GM18499 (cell line): ENCODE results near the gene PRKCE.

Experiments used
- ATAC-seq: cut with Tn5 transposase; IDR thresholded peaks from one replicate; pipeline ENCODE4 v1.9.1; 2021; ENCODE audit warnings: moderate number of reproducible peaks; ENCODE audit not compliant: insufficient read depth, unreplicated experiment

PRKCE gene

DNA sequence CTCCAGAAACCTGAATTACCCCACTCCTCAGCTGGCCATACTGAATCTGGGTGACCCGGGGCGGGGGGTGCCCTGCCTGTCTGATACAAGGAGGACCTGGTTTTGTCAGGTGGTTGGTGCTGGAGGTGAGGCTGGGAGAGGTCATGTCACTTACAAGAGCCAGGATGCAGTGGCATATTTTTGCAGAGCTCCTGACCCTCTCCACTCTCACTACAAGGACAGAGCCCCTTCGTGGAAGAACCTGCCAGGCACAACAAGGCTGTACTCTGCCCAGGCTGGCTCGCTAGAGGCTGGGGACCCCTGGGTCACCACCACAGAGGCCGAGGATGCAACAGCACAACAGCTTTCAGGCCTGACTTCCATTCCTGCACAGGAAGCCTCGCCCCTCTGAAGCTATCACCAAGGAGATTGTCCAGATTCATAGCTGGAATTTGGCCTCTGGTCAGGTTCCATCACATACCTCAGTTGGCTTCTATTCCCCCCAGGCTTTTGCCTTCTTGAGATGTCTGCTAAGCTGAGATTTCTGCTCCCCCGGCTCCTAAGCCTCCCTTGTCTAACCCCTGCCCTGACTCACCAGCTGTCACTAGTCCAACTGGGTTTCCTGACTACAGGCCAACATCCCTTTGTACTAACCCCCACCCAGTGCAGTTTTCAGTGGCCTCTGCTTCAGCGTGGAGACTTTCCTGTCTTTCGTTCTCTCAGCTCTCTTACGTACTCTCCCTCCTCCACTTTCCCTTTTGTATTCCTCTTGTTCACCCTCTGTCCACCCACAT lies 513.2 kb downstream of the PRKCE start:
- no peak for ATAC-seq

DNA sequence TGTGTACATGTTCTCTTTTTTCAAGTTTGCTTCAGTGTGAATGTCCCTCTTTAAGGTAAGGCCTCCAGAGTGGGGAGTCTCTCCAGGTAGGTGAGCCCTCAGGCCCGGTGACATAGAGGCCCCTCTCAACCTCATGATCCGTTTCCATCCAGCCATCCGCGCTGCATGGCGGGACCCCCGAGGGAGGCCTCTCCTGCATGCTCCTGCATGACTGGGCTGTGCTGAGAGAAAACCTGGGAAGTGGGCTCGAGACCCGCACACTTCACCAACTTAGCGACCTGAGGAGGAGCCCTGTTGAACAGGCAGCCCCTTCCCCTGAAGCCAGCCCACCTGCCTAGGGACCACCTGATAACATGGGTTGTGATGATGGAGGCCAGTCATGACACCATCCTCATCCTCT lies 514.4 kb downstream of the PRKCE start:
- no peak for ATAC-seq

DNA sequence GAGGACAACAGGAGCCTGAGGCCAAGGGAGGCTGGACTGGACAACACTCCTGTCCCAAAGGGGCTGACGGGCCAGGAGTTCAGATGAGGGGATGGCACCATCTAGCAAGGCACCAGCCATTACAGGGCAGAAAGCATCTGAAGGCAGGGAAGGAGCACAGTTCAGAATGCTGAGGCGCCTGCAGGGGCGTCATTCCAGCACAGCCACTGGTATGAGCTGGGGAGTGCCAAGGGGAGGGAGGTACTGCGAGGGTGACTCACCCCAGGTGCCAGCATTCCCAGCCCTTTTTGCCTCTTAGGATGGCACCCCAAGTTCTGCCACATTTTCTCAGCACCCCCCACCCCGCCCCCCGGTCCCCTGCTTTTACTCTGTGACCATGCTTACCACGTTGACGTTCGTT lies 515.9 kb downstream of the PRKCE start:
- no peak for ATAC-seq

DNA sequence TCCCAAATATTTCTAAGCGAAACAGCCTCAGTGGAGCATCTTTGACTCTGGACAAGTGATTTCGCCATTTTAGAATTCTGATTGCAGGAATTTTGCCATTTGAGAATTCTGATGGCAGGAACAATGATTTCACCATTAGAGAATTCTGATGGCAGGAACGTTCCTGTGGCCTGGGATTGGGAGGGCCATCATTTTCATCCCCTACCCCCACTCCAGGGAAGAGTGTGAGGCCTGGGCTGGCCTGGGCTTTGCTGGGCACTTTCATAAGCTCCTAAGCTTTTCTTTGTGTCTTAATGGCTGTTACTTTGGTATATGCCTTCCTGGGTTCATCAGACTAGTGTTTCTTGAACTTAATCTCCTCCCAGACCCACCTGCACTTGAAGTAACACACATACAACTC lies 516.4 kb downstream of the PRKCE start:
- no peak for ATAC-seq

DNA sequence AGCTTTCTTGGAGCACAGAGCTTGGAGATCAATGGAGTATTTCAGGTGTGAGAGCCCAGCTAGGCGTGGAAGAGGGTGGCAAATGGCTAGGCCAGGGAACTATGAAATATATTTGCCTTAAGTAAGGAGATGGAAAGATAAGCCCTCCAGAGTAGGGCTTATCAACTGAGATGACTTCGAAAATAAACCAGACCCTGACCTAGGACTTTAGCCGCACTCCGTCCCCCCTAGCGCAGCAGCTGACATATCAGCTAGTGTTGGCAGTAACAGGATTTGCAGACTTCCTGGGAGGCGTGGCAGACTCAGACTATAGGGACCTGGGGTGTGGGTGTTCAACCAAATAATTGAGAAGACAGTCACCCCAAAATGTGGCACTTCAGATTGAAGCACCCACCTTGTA lies 518.0 kb downstream of the PRKCE start:
- ATAC-seq, result no peak

DNA sequence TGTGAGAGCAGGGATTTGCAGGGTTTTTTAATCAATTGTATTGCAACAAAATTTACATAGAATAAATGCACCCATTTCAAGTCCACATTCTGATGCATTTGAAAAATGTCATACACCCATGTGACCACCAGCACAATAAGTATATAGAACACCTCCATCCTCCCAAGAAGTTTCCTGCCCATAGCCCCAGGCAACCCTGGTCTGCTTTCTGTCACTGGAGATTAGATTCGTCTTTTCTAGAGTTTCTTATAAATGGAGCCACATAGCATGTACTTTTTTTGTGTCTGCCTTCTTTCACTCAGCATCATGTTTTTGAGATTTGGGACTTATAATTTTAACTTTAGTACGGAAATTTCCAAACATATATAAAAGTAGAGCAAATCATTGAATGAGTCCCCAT lies 518.6 kb downstream of the PRKCE start:
- ATAC-seq, result no peak

DNA sequence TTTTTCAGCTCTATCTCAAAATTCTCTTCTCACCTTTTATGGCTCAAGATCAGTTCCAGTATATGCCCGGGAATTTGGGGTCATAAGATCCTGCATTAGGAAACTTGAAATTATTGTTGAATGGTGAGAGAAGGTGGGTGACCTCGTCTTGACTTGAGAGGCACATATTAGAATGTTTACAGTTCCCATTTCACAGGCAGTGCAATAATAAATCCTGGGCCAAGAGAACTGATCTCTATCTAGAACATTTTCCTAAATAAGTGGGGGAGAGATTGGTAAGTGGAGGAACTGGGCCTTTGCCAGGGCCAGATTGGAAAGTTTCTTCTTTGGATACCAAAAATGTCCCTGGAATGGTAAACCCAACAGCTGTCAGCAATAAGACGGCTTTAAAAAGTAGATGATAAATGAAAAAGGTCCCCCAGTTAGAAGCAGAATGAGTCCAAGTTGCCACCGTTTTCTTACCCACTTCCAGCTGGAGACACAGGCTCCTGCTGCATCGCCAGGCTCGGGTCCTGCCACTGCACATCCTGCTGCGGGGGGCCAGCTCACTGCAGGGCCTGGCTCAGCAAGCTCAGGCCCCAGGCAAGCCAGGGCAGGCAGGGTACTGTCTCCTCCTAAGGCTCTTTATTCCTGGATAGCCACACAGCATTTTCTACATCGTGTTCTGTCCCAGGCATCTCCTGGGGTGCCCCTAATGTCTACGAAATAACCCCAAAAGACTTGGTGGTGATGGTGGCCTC lies 519.3 kb downstream of the PRKCE start:
- no peak for ATAC-seq

DNA sequence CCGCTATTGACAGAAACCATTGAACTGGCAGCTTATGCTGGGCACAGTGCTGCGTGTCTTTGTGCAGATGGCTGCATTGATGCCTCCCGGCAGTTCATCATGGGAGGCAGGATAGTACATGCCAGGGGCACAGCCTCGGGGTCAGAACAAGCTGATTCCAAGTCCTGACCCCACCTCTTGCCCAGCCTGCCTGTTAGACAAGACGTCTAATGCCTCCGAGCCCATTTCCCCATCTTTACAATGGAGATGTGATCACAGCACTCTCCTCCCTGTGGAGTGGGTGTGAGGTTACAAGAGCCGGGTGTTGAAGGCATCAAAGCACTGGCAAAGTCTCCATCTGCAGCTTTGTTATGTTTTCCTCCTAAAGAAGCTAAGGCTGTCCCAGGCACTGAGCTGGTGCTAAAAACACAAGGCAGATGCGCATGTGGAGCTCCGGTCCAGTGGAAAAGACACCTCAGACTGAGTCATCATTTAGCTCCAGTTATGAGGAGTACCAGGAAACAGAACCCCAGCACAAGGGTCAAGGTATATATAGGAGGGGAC lies 520.0 kb downstream of the PRKCE start:
- ATAC-seq, result no peak

DNA sequence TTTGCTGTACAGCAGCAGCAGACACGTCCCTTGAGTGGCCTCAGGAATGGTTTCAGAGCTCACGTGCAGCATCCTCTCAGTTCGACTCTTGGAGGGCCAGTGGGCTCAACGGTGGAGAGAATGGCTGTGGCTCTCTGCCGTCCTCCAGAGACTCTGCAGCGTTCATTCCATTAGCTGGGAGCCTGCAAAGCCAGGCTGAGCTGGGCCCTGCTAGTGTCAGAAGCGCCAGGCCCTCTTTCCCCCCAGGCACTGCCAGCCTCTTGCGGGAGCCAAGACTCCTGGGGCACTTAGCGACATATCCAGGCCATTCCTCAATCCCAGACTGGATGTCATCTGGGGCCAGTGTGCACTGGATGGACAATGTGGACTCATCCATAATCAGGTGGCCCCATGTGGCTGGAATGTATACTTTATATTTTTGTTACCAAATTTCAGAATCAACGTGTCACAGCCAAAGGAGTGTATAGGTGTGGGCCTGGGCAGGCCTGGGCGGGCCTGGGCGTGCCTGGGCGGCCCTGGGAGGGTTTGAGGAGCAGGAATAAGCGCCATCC lies 520.6 kb downstream of the PRKCE start:
- no peak for ATAC-seq

DNA sequence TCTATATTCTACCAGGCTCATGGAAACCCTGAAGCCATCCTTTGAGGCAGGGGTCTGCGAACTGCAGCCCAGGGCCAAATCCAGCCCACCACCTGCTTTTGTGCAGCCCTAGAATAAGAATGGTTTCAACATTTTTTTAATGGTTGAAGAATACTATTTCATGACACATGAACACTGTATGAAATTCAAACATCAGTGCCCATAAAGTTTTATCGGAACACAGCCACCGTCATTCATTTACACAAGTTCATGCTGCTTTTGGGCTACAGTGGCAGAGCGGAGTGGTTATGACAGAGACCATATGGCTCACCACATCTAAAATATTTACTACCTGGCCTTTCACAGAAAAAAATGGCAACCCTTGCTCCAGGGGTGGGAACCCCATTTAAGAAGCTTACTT lies 521.6 kb downstream of the PRKCE start:
- ATAC-seq, result no peak

DNA sequence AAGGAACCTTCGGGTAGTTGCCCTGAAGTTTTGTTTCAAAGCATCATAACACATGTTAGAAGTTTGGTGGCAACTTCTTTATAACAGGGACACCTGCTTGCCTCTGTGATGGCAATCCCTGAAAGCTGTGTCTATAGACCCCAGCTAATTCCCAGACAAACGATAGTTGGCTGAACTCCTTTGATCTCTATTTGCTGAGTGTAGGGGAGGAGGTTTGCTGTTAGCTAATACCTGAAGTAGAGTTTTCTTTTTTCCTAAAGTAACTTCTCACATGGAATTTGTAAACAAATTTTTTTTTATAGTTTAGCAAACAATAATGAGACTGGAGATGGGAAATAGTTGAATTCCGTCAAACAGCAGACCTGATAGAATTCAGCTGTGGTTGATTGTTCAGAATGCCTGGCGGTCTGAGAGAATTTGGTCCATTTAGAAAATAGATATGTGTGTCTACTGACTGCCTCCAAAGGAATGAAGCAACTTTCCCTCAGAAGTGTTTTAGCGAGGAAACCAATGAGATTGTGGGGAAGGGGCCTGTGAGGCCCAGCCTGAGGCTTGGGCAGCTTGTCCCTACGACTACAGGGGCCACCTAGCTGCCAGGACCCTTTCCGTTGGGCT lies 522.3 kb downstream of the PRKCE start:
- no peak for ATAC-seq

DNA sequence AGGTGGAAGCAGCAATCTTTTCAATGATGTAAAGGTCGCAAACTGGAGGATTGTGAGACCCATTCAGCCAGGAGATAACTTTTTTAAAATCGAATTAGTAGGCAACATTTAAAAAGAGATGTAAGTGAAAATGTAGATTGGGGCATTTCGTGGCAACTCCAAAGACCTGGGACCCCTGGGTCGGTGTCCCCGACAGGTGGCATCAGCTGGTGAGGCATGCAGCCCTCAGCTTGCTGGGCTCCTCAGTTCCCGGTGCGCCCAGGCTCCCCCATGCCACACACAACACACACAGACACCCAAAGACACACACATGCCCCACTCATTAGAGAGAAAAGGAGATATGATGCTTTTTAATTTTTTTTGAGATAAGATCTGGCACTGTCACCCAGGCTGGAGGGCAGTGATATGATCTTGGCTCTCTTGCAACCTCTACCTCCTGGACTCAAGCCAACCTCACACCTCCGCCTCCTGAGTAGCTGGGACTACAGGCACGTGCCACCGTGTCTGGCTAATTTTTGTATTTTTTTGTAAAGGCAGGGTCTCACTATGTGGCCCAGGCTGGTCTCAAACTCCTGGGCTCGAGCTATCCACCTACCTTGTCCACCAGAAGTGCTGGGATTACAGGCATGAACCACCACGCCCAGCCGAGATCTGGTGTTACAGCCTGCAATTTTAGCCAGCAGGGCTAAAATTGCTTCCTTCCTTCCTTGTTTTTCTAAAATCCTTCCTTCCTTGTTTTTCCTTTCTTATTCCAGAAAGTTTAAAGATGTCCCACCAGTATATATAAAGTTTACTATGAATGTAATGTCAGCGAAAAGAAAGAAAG lies 523.1 kb downstream of the PRKCE start:
- no peak for ATAC-seq

DNA sequence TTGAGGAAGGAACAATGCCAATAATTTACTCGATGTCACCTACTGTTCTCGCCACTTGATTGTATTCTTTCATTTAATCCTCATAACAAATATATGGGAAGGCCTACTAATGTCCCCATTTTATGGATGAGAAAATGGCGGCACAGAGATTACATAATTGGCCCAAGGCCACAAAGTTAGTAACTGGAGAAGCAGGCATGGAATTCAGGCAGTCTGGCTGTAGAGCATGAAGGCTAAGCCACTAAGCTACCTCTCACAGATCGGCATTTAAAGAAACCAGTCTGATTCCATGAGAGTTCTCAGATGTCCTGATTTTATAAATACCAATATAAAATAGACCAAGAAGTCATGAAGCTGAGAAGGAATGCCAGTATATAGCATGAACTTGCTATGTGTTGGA lies 523.9 kb downstream of the PRKCE start:
- ATAC-seq, result no peak

DNA sequence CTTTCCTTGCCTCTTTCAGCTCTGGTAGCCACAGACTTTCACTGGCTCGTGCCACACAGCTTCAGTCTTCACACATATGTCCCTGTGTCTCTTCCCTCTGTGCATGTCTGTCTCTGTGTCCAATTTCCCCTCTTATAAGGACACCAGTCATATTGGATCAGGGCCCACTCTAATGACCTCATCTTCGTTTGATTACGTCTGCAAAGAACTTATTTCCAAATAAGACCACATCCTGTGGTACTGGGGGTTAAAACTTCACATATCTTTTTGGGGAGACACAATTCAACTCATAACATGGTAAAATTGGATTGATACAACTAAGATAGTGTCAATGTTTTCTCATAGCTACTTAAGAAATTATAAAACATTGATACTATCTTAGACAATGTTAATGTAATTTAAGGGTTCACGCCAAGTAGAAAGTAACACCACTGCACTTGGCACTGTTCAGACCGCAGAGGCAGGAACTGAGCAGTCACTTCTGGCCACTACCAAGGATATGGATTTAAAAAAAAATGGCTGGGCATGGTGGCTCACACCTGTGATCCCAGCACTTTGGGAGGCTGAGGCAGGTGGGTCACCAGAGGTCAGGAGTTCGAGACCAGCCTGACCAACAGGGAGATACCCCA lies 526.1 kb downstream of the PRKCE start:
- ATAC-seq, result no peak

DNA sequence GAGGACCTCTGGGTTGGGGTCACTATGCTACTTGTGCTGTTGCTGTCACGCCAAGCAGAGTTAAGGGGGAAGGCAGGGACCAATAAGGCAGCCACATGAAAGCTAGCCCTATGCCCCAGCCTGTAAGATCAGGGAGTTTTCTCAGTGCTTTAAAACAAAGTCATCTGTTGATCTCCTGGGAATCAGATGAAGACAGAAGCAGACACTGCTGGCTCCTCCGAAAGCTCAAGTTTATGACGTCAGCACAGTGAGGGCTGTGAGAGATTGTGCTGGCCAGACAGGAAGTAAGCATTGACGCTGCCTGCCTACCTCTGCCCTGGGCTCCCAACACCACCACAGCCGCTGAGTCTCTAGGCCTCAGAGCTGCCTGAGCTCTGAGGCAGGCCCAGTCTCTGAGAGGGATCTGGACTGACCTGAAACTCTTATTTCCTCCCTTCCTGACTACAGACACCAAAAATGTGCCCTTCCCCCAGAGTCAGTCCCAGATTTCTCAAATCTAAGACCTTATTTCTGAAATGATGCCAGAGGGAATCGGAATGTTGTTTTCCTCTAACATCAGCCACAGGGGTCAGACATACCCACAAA lies 527.7 kb downstream of the PRKCE start:
- no peak for ATAC-seq

DNA sequence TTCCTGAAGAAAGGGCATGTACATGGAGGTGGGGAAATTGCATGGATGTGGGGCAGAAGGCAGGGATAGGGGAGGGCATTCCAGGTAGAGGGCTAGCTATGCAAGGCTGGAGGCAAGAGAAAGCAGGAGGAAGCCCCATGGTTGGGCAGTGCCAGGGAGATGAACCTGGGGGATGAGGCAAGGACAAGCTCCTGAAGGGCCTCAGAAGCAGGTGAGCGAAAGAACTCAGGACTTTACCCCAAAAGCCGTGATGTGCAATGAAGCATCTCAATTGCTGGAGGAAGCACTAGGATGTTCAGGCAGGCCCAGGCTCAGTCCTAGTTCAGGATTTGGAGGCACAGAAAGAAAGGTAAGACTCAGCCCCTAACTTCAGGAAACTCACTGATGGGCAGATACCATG lies 528.7 kb downstream of the PRKCE start:
- no peak for ATAC-seq

DNA sequence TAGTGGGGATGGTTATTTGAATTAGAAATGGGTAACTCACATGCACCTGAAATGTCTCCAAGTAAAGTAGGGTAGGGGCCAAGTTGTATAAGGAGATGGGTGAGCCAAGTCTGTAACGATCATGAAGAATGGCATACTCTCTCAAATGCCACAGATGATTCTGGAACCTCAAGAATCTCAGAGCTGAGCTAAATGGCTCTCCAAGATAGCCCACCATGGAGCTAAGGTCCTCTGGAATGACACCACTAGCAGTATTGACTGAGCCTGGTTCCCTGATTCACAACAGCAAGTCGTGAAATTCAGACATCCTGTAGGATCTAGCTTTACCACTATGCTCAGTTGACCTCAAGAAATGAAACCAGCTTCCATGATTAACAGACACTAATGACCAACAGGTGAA lies 529.8 kb downstream of the PRKCE start:
- ATAC-seq, result no peak

DNA sequence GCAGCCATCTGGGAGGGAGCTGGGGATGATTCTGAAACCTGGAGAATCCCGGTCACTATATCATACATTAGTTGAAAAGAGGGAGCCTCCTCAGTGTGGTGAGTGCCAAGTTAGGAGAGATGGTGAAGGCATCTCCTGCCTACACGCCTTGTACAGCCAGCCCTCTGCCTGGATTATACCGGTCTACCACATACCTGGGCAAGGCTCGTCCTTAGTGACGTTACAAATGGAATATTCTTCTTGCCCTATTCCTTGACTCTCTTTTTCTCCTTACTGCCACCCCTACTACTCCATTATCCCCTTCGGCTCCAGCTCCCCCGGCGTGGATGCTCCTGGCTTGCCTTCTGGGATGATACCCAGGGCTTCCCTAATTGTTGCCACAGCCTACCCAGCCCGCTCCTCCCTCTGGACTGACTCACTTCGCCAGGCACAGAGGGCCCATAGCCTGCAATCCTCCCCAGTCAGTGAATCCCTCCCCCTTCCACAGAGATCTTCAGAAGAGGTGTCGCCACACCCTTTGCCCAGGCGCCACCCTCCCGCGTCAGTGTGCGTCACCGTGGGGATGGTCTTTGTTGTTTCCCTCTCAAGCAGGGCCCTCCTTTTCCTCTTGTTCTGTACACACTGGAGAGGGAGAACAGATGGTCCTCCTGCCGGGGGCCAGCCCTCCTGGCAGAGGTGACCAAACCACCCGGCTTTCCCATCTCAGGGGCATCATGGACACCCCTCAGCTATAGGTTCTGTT lies 530.5 kb downstream of the PRKCE start:
- no peak for ATAC-seq

DNA sequence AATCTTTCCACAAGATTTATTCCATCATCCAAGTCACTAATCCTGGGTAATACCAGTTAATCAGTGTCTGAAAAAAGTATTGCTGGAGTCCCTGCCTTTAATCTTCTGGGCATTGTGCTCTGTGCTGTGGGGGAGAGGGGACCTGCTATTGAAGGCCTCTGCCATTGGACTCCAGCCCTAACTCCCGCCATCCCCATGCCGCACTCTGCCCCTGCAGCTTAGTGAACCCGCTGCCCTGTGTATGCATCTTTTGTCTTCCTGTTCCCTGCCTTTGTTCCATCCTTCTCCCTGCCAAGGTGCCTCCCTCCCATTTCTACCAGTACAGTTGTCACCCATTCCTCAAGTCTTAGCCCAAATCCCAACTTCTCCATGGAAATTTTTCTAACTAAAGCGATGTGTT lies 532.0 kb downstream of the PRKCE start:
- ATAC-seq, result no peak
